Dendritic cell treated with granulocyte-macrophage colony-stimulating factor and Interleukin-4, amounts not matched to agents 40 ng/mL and 50 ng/mL, for 4 days (primary cell): ENCODE results near the gene HIGD2A.

Source experiments
- H3K27ac Mint-ChIP-seq: one replicate; pipeline ENCODE4 v1.8.0; 2022; ENCODE audit warnings: mild to moderate bottlenecking, mixed read lengths
- H3K27me3 Mint-ChIP-seq: one replicate; pipeline ENCODE4 v1.8.0; 2022; ENCODE audit warnings: mild to moderate bottlenecking, mixed read lengths
- H3K36me3 Mint-ChIP-seq: one replicate; pipeline ENCODE4 v1.8.0; 2022; ENCODE audit warnings: low read depth, mixed read lengths
- H3K4me1 Mint-ChIP-seq: one replicate; pipeline ENCODE4 v1.8.0; 2022; ENCODE audit warnings: low read depth, mixed read lengths
- H3K4me3 Mint-ChIP-seq: one replicate; pipeline ENCODE4 v1.8.0; 2022; ENCODE audit warnings: mild to moderate bottlenecking, moderate library complexity, mixed read lengths
- H3K9me3 Mint-ChIP-seq: one replicate; pipeline ENCODE4 v1.8.0; 2022; ENCODE audit warnings: mixed read lengths
- intact Hi-C: fragments of 100-400 bp; cut with micrococcal nuclease; formaldehyde crosslinking; loops from one replicate; pipeline ENCODE4 v1.15.0; 2022

HIGD2A gene, protein sequence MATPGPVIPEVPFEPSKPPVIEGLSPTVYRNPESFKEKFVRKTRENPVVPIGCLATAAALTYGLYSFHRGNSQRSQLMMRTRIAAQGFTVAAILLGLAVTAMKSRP

DNA sequence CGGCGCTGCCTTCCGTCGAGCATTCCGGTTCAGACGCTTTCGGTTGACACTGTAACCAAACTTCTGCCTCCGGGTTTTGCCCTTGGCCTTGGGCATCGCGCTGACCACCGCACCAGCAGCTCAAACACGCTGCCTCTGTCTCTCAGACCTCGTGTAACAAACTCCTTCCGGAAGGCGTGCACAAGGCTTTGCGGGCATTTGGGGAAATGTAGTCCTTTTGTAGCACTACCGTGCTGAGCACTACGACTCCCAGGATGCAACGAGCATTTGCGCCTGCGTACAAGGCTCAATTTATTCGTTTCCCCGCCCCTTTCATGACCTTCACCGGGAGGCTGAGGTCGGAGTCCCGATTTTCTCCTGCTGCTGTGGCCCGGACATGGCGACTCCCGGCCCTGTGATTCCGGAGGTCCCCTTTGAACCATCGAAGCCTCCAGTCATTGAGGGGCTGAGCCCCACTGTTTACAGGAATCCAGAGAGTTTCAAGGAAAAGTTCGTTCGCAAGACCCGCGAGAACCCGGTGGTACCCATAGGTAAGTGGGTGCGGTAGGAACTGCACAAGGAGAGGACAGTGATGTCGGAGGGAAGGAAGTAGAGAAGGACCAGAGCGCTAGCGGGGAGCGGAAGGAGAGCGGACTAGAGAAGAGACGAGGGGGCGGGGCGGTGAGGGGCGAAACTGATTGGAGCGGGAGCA, at the start of gene HIGD2A, which contains the start of gene NOP16:
Gene HIGD2A, plus strand, starts transcription at position 308 of the 691 bp plus-strand sequence. Its CDS starts 69 bp downstream, at position 377.
Gene NOP16, minus strand, starts transcription at position 155 of the 691 bp plus-strand sequence. Its CDS starts 59 bp downstream, at position 96.
- intact Hi-C loops = loop anchor here (1.0 to 10.0 kb wide), 5 partner anchors 23 to 146 kb away; partner anchors contain the start of genes ARL10, CLTB, FAF2 and KIAA1191
- Mint-ChIP-seq H3K4me3 (peak within 1 kb of the TSS; percentile 100), H3K4me1 (peaks cover 77% of the 10 kb centered on the region), H3K27ac (peak within 1 kb of the TSS; percentile 100), H3K9me3 (no peaks in the 10 kb centered on the region), H3K36me3 (peaks cover 90% of the 10 kb centered on the region), H3K27me3 (no peaks in the 10 kb centered on the region)

DNA sequence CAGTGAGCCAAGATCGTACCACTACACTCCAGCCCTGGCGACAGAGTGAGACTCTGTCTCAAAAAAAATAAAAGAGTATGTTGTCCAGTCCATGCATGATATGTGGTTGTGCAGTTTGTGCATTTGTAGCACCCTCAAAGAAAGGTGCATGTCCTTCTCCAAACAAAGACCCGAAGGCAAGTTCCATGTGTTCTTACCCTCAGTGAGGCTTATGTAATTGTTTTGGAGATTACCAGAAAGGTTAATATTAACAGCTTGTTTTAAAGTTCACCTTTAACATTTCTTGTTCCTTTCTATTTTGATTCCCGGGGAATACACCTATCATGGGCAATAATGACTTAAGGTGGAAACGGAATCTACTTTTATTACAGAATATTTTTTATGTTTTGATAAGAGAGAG, 49.2 kb upstream of the HIGD2A start:
- Mint-ChIP-seq H3K27ac (no peak overlapping the region), H3K27me3 (no peaks in the 10 kb centered on the region), H3K9me3 (no peaks in the 10 kb centered on the region), H3K36me3 (peaks cover 54% of the 10 kb centered on the region), H3K4me1 (no peaks in the 10 kb centered on the region), H3K4me3 (no peak overlapping the region)
- intact Hi-C loops = no loop called here

GRCh38 chr5:176341325-176342157, 47.0 kb upstream of the HIGD2A start:
- no peak overlapping the region for H3K27ac Mint-ChIP-seq
- H3K36me3 Mint-ChIP-seq = peaks cover 67% of the 10 kb centered on the region
- H3K4me3 Mint-ChIP-seq = no peak overlapping the region
- no peaks in the 10 kb centered on the region for H3K4me1 Mint-ChIP-seq
- intact Hi-C loops = no loop called here
- no peaks in the 10 kb centered on the region for H3K9me3 Mint-ChIP-seq
- H3K27me3 Mint-ChIP-seq = no peaks in the 10 kb centered on the region

DNA sequence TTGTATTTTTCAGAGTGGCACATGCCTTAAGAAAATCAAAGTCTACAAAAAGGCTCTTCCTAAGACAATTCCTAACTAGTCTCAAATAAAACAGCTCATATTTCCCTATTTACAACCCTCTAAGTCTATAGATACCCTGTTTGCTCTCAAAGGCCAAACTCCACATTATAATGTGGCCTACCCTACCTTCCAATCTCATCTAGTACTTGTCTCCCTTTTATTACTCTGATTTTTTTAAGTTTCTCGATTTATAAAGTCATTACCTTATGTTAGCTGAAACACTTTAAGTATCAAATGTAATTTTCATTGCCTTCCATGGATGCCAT, 46.4 kb upstream of the HIGD2A start:
- H3K4me1 Mint-ChIP-seq = no peaks in the 10 kb centered on the region
- H3K36me3 Mint-ChIP-seq = peaks cover 67% of the 10 kb centered on the region
- intact Hi-C loops = no loop called here

GRCh38 chr5:176342766-176343458, 45.6 kb upstream of the HIGD2A start:
- Mint-ChIP-seq H3K9me3 (no peaks in the 10 kb centered on the region), H3K27ac (no peak overlapping the region), H3K4me3 (no peak overlapping the region), H3K4me1 (no peaks in the 10 kb centered on the region), H3K36me3 (peaks cover 67% of the 10 kb centered on the region), H3K27me3 (no peaks in the 10 kb centered on the region)
- intact Hi-C loops = no loop called here

More for the DNA sequence above, 46.4 kb upstream of the HIGD2A start:
- H3K9me3 Mint-ChIP-seq = no peaks in the 10 kb centered on the region
- no peak overlapping the region for H3K4me3 Mint-ChIP-seq
- H3K27ac Mint-ChIP-seq = no peak overlapping the region
- H3K27me3 Mint-ChIP-seq = no peaks in the 10 kb centered on the region

- no peaks in the 10 kb centered on the region for H3K4me1 Mint-ChIP-seq
Measured at GRCh38 chr5:176350416-176350815, 38.1 kb upstream of the HIGD2A start.

GRCh38 chr5:176352116-176352878, 36.3 kb upstream of the HIGD2A start:
- no peaks in the 10 kb centered on the region for H3K27me3 Mint-ChIP-seq
- H3K9me3 Mint-ChIP-seq = no peaks in the 10 kb centered on the region
- no peak overlapping the region for H3K4me3 Mint-ChIP-seq
- intact Hi-C loops = no loop called here
- no peak overlapping the region for H3K27ac Mint-ChIP-seq
- H3K4me1 Mint-ChIP-seq = peaks cover under 1% of the 10 kb centered on the region
- peaks cover 100% of the 10 kb centered on the region for H3K36me3 Mint-ChIP-seq

More at GRCh38 chr5:176350416-176350815, 38.1 kb upstream of the HIGD2A start:
- Mint-ChIP-seq H3K4me3 (no peak overlapping the region), H3K27me3 (no peaks in the 10 kb centered on the region), H3K27ac (no peak overlapping the region), H3K9me3 (no peaks in the 10 kb centered on the region), H3K36me3 (peaks cover 100% of the 10 kb centered on the region)
- intact Hi-C loops = no loop called here

DNA sequence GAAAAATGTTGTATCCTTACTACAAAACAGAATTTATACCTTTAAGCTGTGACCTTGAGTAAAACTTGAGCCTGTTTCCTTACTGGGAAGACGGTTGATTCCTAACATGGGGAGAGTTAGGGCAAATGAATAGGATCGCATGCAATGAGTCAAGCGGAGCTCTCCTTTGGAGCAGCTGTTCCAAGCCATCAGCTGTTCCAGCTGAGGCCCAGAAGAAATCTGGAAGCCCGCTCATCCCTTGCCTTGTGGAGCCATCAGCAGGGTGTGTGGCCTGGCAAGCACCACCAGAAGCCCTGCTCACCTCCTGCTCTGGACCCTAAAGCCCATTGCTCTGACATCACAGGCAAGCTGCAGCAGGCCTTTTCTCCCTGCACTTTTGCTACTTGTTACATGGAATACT, 35.0 kb upstream of the HIGD2A start:
- Mint-ChIP-seq H3K4me3 (no peak overlapping the region), H3K36me3 (peaks cover 100% of the 10 kb centered on the region), H3K27me3 (no peaks in the 10 kb centered on the region), H3K27ac (no peak overlapping the region), H3K9me3 (no peaks in the 10 kb centered on the region), H3K4me1 (peaks cover 9% of the 10 kb centered on the region)
- intact Hi-C loops = no loop called here

DNA sequence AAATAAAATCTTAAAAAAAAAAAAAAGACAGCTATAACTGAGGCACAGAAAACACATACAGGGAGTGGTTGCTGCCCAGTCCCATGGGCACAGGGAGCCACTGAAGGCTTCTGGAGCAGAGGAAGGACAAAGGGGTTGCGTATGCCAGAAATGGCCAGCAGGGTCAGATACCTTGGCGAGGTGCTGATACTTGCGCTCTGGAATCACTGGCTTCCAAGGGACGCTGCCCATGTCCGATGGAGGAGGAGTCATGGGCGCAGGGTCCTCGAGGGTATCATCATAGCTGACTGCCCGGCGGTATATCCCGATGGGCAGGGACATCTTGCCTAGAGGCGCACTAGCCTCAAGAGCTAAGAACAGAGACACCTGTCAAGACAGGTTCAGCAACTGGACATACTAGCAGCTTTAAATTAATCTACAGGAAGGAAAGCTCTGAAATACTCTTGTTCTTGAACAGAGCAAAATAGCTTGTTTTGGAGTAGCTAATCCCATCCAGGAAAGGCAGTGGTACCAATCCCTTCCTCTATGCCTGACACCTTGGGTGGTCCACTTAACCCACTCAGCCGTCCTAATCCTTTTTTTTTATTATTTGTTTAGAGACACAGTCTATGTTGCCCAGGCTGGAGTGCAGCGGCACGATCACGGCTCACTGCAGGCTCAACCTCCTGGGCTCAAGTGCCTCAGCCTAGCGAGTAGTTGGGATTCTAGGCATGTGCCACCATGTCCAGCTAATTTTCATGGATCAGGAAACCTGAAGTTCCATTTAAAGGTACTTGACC, 33.0 kb upstream of the HIGD2A start:
- H3K27me3 Mint-ChIP-seq = no peaks in the 10 kb centered on the region
- intact Hi-C loops = no loop called here
- H3K27ac Mint-ChIP-seq = no peak overlapping the region
- H3K9me3 Mint-ChIP-seq = no peaks in the 10 kb centered on the region
- peaks cover 14% of the 10 kb centered on the region for H3K4me1 Mint-ChIP-seq
- peaks cover 90% of the 10 kb centered on the region for H3K36me3 Mint-ChIP-seq
- H3K4me3 Mint-ChIP-seq = no peak overlapping the region

DNA sequence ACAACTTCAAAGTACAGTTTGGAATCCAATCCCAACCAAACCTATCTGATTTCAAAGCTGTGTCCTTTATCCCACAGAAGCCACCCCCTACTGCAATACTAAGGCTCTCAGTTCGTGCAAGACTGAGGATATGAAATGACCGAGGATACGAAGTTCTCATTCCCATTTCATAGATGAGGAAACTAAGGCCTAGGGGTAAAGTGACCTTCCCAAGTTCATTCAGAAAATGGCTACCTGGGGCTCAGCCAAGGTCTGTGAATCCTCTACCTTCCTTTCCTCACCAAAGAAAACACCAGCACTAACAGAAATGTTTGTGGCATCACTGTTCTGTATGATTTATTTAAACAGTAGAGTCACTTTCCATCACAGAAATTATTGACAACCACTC, 32.4 kb upstream of the HIGD2A start:
- Mint-ChIP-seq H3K9me3 (no peaks in the 10 kb centered on the region), H3K27me3 (no peaks in the 10 kb centered on the region), H3K36me3 (peaks cover 88% of the 10 kb centered on the region), H3K4me3 (no peak overlapping the region), H3K27ac (no peak overlapping the region), H3K4me1 (peaks cover 14% of the 10 kb centered on the region)
- intact Hi-C loops = no loop called here

- H3K36me3 Mint-ChIP-seq = peaks cover 59% of the 10 kb centered on the region
- intact Hi-C loops = loop anchor here (5.0 kb wide), 1 partner anchor 88 kb away; the partner anchor contains the start of gene FAF2
Measured at GRCh38 chr5:176359658-176360057, 28.9 kb upstream of the HIGD2A start.

DNA sequence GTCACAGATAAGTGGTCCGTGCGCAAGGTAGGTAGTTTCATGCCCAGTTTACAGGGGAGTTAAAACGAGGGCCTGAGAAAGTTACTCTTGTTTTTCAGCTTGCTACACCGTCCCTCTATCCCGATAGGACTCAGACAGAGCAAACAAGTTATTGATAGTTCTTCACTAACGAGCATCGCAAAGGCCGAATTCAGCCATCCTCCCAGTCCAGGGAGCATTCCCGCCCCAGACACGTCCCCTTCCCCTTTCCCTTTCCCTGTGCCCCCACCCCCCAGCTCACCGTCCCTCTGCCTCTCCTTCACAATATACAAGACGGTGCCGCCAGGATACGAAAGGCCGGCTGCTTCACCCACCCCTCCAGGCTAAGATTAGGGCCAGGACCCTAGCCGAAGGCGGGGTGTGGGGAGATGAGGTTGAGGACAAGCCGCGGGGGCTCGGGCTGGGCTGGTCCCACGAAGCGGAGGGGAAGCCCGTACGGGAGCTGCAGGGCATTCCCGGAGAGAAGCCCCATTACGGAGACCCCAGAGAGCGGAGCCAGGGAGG, 27.6 kb upstream of the HIGD2A start:
- peaks cover 46% of the 10 kb centered on the region for H3K36me3 Mint-ChIP-seq
- H3K4me1 Mint-ChIP-seq = peaks cover 28% of the 10 kb centered on the region

More at GRCh38 chr5:176359658-176360057, 28.9 kb upstream of the HIGD2A start:
- no peaks in the 10 kb centered on the region for H3K9me3 Mint-ChIP-seq
- no peak overlapping the region for H3K4me3 Mint-ChIP-seq
- peaks cover 16% of the 10 kb centered on the region for H3K27me3 Mint-ChIP-seq
- no peak overlapping the region for H3K27ac Mint-ChIP-seq
- H3K4me1 Mint-ChIP-seq = peaks cover 24% of the 10 kb centered on the region

More for the DNA sequence above, 27.6 kb upstream of the HIGD2A start:
- Mint-ChIP-seq H3K27me3 (peaks cover 20% of the 10 kb centered on the region), H3K9me3 (no peaks in the 10 kb centered on the region), H3K4me3 (peak overlapping the region; percentile 96), H3K27ac (peak overlapping the region; percentile 90)
- intact Hi-C loops = loop anchor here (1.0 to 5.0 kb wide), 2 partner anchors 27 to 86 kb away; partner anchors contain the start of genes FAF2, HIGD2A and NOP16
